ENCODE results near the gene HSD17B2.

HSD17B2 gene

DNA sequence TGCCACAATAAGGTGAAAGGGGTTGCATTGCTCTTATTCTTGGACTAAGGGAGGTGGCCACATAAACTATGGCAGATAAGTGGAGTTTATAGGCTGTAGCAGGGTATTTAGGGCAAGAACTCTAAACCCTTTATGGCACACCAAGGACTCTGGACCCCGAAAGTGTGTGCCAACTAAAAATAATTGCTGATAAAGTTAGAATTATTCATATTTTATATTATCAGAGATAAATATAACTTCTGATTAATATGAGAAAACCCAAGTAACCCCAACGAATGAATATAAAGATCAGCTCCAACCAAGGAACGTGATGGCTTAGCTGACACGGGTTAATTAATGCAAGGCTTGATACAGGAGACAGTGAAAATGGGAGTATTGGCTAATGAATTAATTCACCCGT lies 15.0 kb upstream of the HSD17B2 start:
- no peak for DNase-seq

DNA sequence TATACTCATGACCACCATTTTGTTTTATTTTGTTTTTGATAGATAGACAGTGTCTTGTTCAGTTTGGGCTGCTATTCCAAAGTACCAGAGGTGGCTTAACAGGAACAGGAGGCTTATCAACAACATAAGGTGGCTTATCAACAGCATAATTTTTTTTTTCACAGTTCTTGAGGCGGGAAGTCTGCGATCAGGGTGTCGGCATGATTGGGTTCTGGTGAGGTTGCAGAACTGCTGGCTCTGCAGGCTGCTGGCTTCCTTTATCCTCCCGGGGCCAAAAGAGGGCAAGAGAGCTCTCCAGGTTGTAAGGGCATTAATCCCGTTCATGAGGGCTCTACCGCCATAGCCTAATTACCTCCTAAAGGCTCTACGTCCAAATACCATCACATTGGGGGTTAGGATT lies 11.8 kb upstream of the HSD17B2 start:
- DNase-seq: no peak

DNA sequence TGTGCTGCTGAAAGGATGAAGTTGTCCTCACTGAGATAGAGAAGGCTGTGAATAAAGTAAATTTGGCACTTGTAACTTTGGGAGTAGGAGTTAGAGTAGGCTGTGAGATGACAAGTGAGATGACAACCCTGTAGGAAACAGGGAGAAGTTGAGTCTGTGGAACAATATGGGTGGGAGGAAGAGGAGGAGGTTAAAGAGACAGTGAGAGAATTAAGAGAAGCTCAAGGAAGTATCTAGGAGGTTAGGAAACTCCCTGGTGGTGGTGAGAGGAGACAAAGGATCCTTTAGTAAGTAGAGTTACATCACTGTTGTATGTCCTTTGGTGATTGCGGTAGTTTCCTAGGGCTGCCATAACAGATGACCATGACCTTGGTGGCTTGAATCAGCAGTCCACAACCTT lies 10.7 kb upstream of the HSD17B2 start:
- no peak for DNase-seq

DNA sequence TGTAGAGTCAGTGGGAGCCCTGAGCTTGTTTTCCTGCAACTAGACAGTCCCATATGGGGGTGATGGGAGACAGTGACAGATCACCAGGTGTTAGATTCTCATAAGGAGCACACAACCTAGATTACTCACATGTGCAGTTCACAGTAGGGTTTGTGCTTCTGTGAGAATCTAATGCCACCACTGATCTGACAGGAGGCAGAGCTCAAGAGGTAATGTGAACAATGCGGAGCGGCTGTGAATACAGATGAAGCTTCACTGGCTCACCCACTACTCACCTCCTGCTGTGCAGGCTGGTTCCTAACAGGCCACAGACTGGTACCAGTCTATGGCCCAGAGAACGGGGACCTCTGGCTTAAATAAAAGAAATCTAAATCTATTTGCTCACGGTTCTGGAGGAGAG lies 10.2 kb upstream of the HSD17B2 start:
- no peak for DNase-seq

DNA sequence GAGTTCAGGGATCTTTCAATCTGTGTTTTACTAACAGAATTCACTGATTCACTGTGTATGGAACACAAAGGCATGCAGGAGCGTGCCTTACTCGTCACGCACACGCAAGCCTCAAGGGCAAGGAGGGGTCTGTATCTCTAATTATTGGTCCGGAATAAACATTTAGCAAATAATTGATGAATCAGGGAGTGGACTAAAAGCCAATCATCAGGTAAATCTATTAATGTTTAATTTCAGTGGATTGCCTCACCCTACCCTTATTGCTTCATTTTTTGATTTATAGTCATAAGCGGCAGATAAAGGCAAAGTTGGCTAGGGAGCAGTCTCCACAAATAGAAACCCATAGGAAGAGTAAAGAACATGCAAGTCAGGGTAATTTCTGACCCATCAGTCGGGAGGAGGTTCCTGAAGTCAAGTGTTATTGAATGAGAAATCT lies 7.4 kb upstream of the HSD17B2 start:
- DNase-seq: no peak

DNA sequence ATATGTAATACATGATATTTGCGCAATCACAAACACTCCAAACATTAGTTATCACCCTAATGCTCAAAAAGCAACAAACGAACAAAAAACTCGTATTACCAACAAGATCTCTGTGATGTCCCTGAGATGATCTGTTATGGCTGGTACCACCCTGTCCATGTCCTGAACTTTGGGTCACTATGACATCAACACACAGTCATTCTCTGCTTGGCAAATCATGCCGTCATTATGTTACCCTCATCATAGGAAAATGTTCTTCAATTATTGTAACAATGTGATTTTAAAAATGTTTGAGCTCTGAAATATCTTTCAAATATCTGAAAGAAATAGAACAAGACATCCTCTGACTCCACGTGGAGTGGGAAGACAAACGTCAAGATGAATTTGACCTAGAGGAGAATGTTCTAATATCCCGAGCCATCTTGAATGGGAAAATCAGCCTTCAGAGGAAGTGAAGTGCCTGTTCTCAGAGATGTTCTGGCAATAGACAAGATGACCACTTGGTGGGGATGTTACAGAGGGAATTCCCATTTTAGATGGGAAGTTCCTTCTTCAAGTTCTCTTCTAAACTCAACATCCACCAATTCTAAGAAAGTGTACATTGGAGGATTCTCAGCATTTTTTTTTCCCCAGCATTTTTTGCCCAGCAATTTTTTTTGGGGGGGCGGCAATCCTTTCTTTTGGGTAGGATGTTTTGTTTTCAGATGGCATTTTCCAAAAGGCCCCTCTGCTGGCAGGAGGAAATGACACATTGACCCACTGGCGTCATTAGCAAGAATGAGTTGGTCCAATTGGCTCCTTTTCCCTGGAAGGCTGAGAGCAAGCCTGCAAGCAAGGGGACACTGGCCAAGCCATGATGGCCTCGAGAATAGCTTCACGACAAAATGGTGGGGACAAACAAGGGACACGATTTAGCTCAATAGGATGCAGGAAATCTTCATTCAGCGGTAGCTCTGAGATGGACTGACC lies 3.7 kb upstream of the HSD17B2 start:
- peak; percentile 26 for DNase-seq

DNA sequence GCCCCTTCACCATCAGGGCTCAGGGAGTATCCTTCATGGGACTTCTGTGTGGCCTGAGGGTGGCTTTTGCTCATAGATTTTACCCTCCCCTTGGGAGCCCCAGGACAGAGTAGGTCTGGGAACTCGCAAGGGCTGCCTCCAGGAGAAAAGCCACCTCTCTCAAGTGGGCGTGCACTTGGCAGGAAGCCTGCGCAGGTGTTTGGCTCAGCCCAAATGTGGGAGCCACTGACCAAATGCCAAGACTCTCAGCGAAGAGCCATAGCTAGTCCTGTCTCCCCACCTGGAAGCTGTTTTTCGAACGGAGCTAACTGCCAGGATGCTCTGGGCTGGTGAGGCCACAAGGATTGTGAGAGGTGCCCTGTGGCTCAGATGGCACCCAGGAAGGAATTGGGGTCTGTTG lies 2.0 kb upstream of the HSD17B2 start:
- peak; percentile 31 for DNase-seq

DNA sequence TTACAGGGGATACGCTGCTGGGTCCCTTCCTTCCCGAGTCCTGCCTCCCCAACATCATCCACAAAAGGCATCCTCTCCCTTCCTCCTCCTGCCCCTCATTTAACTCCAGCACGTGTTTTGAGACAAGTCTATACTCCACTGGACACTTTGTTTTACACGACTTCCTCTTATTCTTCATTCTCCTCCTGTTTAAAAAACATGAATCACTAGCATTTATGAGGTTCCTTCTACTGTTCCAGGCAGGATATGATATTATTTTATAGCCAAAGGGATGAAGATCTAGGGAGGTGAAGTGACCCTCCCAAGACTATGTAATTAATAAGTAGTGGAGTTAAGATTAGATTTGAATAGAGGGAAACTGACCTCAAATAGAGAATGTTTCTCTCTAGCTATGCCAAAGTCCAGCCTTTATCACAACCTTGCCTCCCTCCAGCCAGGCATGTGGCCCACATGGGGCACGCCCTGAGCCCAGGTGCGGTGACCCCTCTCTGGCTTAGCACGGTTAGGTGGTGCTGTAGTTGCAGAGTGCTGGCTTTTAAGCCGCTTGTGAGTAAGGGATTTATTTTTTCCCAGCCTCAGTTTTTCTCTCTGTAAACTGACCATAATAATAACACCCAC lies 1.3 kb upstream of the HSD17B2 start:
- DNase-seq: no peak

DNA sequence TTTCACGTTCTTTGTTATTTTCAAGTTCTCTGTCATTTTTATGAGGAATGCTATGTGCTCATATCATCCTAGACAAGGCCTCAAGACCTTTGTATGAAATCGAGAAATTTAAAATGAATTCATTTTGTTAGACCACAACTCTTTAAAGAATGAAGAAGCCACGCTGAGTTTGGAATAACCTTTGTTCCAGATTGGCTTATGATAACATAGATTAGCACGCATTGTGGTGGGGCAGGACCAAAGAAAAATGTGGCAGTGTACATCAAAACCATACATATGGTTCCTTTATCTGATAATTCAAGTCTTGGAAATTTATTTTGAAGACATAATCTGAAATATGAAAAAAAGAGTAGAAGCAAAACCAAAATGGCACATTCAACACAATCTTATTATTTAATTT lies 2.2 kb downstream of the HSD17B2 start:
- no peak for DNase-seq

DNA sequence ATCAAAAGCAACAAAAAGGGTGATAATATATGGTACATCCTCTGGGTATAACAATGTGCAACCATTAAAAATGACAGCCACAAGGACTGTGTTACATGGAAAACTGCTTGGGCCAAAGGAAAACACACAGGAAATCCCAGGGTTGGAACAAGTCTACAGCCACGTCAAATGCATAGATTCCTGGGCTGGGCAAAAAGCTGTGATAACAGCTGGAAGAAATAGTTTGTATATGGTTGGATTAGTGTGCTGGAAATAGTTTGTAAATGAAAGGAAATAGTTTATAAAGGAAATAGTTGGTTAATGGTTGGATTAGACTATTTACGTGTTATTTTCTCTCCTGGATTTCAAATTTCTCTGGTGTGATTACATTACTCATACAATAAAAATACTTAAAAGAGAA lies 2.6 kb downstream of the HSD17B2 start:
- DNase-seq: no peak

DNA sequence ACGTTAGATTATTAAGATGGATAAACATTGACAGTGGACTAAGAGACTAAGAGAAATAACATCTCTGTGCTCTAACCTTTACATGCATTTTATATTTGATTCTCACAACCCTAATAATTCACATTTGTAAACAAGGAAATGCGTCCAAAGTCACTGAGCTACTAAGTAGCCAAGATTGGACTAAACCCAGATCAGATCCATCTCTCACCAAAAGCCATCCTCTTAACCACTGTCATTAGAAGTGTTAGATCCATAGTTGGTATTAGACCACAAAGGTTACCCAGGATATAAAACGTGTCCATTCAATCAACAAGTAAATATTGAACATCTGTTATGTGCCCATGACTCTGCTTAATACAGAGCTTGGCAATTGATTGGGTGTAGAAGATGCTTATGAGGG lies 5.2 kb downstream of the HSD17B2 start:
- no peak for DNase-seq

DNA sequence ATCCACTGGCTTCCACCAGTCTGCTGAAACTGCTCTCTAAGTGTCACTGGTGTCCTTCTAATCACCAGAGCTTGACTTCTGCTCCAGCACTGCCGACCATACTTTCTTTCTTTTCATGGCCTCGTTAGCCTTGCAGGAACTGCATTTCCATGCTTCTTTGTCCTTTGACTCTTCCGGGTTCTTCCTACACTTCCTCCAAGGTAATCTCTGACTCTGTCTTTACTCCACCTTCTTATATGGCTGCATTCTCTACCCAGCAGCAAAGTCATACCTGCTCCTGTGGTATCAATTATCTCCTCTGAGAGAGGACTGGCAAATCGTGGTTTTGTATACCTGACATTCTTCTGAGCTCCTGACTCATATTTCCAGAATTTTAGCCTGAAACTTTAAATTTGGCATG lies 6.5 kb downstream of the HSD17B2 start:
- no peak for DNase-seq

DNA sequence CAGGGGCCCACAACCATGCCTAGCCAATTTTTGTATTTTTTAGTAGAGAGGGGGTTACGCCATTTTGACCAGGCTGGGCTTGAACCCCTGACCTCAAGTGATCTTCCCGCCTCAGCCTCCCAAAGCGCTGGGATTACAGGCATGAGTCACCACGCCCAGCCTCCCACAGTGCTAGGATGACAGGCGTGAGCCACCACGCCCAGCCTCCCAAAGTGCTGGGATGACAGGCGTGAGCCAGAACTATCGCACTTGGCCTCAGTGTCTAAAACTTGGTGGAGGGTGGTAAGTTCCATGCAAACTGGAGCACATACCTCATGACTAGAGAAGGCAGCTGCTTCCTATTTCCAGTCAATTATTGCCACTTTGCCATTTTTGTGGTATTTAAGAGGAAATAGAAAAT lies 7.1 kb downstream of the HSD17B2 start:
- DNase-seq: no peak

DNA sequence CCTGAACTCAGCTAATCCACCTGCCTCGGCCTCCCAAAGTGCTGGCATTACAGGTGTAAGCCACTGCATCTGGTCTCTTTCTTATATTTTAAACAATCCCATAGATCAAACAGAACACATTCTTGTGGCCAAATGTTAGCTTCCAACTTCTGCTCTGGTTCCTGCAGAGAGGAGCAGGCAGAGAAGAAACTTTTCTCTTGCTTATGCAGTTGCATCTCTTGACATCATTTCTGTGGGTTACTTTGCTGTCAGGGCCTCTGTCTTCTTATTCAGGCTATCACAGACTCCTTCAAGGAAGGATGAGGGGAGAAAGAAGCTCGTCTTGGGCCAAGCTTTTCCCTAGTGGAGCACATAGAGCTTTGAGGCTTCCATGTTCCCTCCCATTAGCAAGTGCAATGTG lies 7.8 kb downstream of the HSD17B2 start:
- DNase-seq: no peak

DNA sequence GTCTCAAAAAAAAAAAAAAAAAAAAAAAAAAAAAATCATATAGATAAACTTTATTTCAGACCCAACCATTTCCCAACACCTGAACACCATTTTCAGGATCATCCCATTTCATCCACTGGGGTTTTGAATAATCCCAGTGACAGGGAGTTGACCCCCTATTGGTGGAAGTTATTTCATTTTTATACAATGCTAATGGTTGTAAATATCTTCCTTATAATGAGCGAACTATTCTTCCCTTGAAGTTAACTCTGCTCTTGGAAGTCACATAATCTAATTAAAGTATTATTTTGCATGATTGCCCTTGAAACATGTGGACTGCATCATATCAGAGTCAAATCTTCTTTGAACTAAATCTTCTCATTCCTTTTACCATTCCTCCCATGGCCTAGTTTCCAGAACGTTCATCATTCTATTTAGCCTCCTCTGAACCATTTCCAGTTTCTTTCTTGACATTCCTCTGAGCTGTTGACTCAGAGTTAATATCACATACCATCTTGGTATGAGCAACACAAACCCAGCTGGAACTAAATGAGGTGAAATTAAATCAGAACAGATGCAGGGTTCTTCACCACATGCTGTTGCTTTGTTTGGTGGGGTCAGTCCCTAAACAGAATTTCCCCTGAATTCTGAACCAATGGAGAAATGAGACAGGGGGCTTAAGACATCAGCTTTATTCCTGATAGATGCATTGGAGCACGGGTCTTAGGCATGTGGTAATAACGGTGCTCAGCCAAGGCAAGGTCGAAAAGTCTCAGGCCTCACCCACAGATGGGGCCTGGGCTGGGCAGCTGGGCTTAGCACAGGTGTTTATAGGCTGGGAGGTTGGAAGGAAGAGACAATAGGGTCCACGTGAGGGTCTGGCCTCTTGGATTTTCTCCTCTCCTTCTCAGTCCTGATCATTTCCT lies 8.9 kb downstream of the HSD17B2 start:
- DNase-seq: no peak

DNA sequence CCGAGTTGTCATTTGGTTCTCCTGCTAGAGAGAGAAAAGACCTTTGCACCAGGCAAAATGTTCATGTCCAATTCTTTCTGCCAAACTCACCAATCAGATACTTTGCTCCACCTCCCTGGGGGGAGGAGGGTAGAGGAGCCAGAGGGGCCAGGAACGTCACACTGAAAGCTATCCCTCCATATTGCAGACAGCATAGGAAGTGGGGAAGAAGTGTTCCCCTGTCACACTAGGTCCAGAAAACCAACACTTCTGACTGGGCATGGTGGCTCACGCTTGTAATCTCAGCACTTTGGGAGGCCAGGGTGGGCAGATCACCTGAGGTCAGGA lies 9.5 kb downstream of the HSD17B2 start:
- no peak for DNase-seq

DNA sequence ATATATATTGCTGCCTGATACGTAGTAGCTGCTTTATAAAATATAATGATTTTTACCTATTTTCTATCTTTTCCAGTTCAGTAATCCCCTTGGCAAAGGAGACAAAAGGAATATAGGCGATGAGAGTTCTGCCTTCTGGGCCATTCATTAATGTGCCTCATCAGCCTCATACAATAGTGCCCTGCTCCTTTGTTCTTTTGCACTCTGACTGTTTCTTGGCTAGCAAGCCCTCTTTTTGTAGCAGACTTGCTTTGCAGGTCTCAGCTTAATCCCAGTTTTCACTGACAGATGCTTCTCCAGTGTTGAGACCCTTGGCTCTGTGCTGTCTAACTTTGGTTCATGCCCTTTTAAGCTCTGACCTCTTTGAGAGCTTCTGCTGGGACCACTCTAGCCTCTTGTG lies 10.4 kb downstream of the HSD17B2 start:
- DNase-seq: peak; percentile 3

DNA sequence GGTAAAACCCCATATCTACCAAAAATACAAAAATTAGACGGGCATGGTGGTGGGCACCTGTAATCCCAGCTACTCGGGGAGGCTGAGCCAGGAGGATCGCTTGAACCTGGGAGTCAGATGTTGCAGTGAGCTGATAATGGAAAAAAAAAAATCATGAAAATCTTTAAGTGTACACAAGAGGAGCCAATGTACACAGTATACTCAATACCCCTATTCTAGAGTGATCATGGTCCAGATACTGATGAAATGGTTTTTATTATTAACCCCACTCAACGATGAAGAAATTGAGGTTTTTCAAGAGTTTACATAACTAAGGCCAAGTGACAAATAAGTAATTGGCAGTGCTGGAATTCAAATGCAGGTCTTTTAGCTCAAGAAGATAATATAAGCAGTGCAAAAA lies 11.5 kb downstream of the HSD17B2 start:
- no peak for DNase-seq

DNA sequence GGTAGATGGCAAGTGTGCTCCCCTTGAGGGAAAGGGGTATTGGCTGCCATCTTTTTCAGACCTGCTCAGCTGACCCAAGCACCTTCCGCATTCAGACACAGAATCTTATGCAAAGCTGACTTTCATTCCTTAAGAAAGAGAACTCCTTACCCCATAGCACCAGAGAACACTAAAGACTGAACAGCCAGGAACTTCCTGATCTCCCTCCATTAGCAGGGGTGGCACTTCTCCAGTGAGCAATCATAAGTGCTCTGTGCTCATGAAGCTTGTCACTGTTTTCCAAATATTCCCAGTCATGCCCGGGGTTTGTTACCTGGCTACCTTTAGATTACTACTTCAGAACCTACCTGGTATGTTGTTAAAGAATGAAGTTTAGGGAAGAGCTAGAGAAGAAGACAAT lies 11.9 kb downstream of the HSD17B2 start:
- DNase-seq: no peak

DNA sequence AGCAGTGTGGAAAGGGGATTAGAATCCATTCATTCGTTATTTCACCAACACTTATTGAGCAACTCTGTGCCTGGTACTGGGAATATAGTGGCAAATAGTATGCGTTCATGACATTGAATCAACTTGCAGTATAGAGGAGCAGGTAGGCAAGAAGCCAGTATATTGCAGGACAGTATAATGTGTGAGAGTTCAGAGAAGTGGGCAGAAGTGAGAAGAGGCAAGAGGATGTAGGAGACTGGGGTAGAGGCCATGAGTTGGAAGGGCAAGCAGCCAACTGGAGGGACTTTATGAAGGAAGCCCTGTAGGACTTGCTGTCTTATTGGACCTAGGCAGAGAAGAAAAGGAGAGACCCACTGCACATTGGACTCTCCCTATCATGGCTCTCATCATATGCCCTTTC lies 12.3 kb downstream of the HSD17B2 start:
- no peak for DNase-seq

DNA sequence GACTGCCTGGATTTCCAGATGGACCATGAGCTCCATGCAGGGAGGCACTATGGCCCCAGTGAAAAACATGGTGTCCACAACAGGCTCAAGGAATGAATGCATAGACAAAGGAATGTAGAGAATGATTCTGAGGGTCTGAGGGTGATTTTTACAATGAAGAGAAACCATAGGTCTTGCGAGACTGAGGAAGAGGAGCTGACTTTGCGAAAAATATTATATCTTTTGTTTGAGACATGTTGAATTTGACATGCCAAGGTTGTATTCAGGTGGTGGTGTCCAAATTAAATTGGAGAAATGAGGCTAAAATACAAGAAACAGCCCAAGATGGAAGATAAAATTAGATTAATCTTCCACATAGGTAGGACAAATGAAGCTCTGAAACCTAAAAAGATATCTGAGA lies 12.7 kb downstream of the HSD17B2 start:
- no peak for DNase-seq

DNA sequence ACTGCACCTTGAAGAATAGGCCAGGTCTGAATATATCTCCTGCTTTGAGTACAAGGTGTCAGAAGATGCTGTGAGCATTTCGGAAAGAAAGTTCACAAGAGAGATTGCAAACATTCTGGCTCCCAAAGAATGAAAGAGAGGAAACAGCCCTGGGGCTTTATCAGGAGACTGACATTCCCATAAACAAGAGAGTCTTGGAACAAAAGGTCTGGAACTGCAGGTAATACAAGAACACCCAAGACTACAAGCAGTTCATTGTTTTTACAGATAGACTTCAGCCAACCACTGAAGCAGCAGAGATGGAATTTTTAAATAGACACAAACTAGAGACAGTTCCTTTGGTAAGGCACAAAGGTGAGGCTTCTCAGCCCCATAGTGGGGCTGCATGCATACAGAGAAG lies 14.4 kb downstream of the HSD17B2 start:
- no peak for DNase-seq

DNA sequence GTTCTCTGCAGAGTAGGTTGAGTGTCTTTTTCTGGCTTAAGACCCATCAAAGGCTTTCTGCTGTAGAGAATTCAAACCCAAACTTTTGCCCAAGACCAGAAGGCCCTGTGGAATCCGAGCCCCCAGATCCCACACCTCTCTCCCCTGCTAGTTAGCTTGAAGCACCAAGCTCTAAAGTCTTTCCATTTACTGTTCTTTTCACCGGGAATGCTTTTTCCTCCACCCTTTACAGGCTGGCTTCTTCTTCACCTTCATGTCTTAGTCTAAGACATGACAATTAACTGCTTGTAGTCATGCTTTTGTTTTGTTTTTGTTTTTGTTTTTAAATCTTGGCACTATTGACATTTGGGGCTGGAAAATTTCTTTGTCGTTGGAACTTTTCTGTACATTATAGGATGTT lies 15.5 kb downstream of the HSD17B2 start:
- no peak for DNase-seq

DNA sequence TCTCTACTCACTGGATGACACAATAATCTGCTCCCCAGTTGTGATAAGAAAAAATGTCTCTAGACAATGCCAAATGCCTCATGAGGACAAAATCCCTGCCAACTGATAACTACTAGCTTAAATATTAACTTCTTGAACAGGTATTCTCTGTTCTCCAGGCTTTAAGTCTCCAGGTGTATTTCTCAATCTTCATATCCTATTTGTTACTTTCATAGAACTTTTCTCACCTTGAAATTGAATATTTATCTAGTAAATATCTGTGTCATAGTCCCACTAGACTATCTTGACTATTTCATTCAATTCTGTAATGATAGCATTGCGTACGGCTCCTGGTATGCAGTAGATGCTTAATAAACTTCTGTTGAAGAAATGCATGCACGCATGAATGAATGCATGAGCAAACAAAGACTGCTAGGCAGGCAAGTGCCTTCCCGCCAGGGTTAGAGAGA lies 15.9 kb downstream of the HSD17B2 start:
- no peak for DNase-seq
